ENCODE results near the gene ATL2.
"Not testable (repeated sequence)": the region's sequence is repeated elsewhere in the genome, so short reads cannot be mapped to it uniquely, and the experiment has no call there.

The ATL2 gene

GRCh38 chr2:38323623-38324022 is 53.5 kb downstream of the ATL2 start:
- no peaks in the 10 kb centered on the region for H3K9me2 ChIP-seq (ENCODE audit: low read depth, low read length)
- H2AFZ ChIP-seq (ENCODE audit: low read length), result no peak overlapping the region
- H3F3A ChIP-seq (ENCODE audit: insufficient read depth, low read length), result no peaks in the 10 kb centered on the region
- no peaks in the 10 kb centered on the region for H4K20me1 ChIP-seq (ENCODE audit: insufficient read depth, low read length)
- TF ChIP-seq EZH2 (IDR thresholded peaks at IDR 0.05; ENCODE audit: borderline replicate concordance, low read length), result no peak
- no peak for TF ChIP-seq CTCF (IDR thresholded peaks at IDR 0.05; ENCODE audit: low read length)
- no peak overlapping the region for H3K9ac ChIP-seq (ENCODE audit: low read length)
- H3K27me3 ChIP-seq (ENCODE audit: insufficient read depth, low read length), result no peaks in the 10 kb centered on the region
- no peak overlapping the region for H3K27ac ChIP-seq (ENCODE audit: low read depth, low read length, poor library complexity, severe bottlenecking)
- H3K4me3 ChIP-seq (ENCODE audit: low read depth, low read length, poor library complexity, severe bottlenecking), result no peak overlapping the region
- no peak overlapping the region for H3K4me2 ChIP-seq (ENCODE audit: low read length)
- peaks cover 9% of the 10 kb centered on the region for H3K4me1 ChIP-seq (ENCODE audit: insufficient read depth, low read length, severe bottlenecking)
- H3K36me3 ChIP-seq (ENCODE audit: insufficient read depth, low read length), result peaks cover 12% of the 10 kb centered on the region; the same call in 1 of the 2 replicates
- H3K9me3 ChIP-seq (ENCODE audit: low read length), result no peaks in the 10 kb centered on the region
- peaks cover 16% of the 10 kb centered on the region for H3K79me2 ChIP-seq (ENCODE audit: insufficient read depth, low read length)

GRCh38 chr2:38322224-38322914 is 54.7 kb downstream of the ATL2 start:
- no peaks in the 10 kb centered on the region for H3K9me2 ChIP-seq (ENCODE audit: low read depth, low read length)
- H3K9me3 ChIP-seq (ENCODE audit: low read length), result no peaks in the 10 kb centered on the region
- no peak for TF ChIP-seq EZH2 (IDR thresholded peaks at IDR 0.05; ENCODE audit: borderline replicate concordance, low read length)
- no peak for TF ChIP-seq CTCF (IDR thresholded peaks at IDR 0.05; ENCODE audit: low read length)
- H4K20me1 ChIP-seq (ENCODE audit: insufficient read depth, low read length), result no peaks in the 10 kb centered on the region
- H3K4me3 ChIP-seq (ENCODE audit: low read depth, low read length, poor library complexity, severe bottlenecking), result no peak overlapping the region
- no peak overlapping the region for H3K4me2 ChIP-seq (ENCODE audit: low read length)
- H3K36me3 ChIP-seq (ENCODE audit: insufficient read depth, low read length), result peaks cover 23% of the 10 kb centered on the region; the same call in 1 of the 2 replicates
- H3K27ac ChIP-seq (ENCODE audit: low read depth, low read length, poor library complexity, severe bottlenecking), result no peak overlapping the region
- H2AFZ ChIP-seq (ENCODE audit: low read length), result no peak overlapping the region
- no peaks in the 10 kb centered on the region for H3F3A ChIP-seq (ENCODE audit: insufficient read depth, low read length)
- no peak overlapping the region for H3K9ac ChIP-seq (ENCODE audit: low read length)
- H3K4me1 ChIP-seq (ENCODE audit: insufficient read depth, low read length, severe bottlenecking), result peaks cover 9% of the 10 kb centered on the region
- H3K79me2 ChIP-seq (ENCODE audit: insufficient read depth, low read length), result peaks cover 10% of the 10 kb centered on the region; the same call in 1 of the 2 replicates
- H3K27me3 ChIP-seq (ENCODE audit: insufficient read depth, low read length), result no peaks in the 10 kb centered on the region

- H3K4me1 ChIP-seq (ENCODE audit: insufficient read depth, low read length, severe bottlenecking); H3K4me2 ChIP-seq (ENCODE audit: low read length); H4K20me1 ChIP-seq (ENCODE audit: insufficient read depth, low read length); H2AFZ ChIP-seq (ENCODE audit: low read length); H3K79me2 ChIP-seq (ENCODE audit: insufficient read depth, low read length); H3K9me3 ChIP-seq (ENCODE audit: low read length); H3K27ac ChIP-seq (ENCODE audit: low read depth, low read length, poor library complexity, severe bottlenecking); H3K9me2 ChIP-seq (ENCODE audit: low read depth, low read length); H3K9ac ChIP-seq (ENCODE audit: low read length); H3F3A ChIP-seq (ENCODE audit: insufficient read depth, low read length); H3K4me3 ChIP-seq (ENCODE audit: low read depth, low read length, poor library complexity, severe bottlenecking); H3K27me3 ChIP-seq (ENCODE audit: insufficient read depth, low read length): not testable (repeated sequence)
- H3K36me3 ChIP-seq (ENCODE audit: insufficient read depth, low read length), result peaks cover 51% of the 10 kb centered on the region
Observed at GRCh38 chr2:38319240-38319639, 57.8 kb downstream of the ATL2 start.

- Histone ChIP-seq H3K4me3 (ENCODE audit: low read depth, low read length, poor library complexity, severe bottlenecking) (no peak overlapping the region), H3K4me2 (ENCODE audit: low read length) (no peak overlapping the region), H3K9me2 (ENCODE audit: low read depth, low read length) (no peaks in the 10 kb centered on the region), H3K27me3 (ENCODE audit: insufficient read depth, low read length) (no peaks in the 10 kb centered on the region), H3K27ac (ENCODE audit: low read depth, low read length, poor library complexity, severe bottlenecking) (no peak overlapping the region), H4K20me1 (ENCODE audit: insufficient read depth, low read length) (no peaks in the 10 kb centered on the region), H3K9ac (ENCODE audit: low read length) (no peak overlapping the region), H3K79me2 (ENCODE audit: insufficient read depth, low read length) (peaks cover 5% of the 10 kb centered on the region; the same call in 1 of the 2 replicates), H3K4me1 (ENCODE audit: insufficient read depth, low read length, severe bottlenecking) (no peaks in the 10 kb centered on the region), H3K36me3 (ENCODE audit: insufficient read depth, low read length) (peaks cover 65% of the 10 kb centered on the region), H3K9me3 (ENCODE audit: low read length) (no peaks in the 10 kb centered on the region), H3F3A (ENCODE audit: insufficient read depth, low read length) (no peaks in the 10 kb centered on the region), H2AFZ (ENCODE audit: low read length) (no peak overlapping the region)
- TF ChIP-seq EZH2 (IDR thresholded peaks at IDR 0.05; ENCODE audit: borderline replicate concordance, low read length) (no peak), CTCF (IDR thresholded peaks at IDR 0.05; ENCODE audit: low read length) (no peak)
Observed at GRCh38 chr2:38317725-38318124, 59.3 kb downstream of the ATL2 start.
